Fibroblast of pulmonary artery (primary cell): ENCODE results near the gene NAMPT.
A peak's percentile ranks its signal among the peaks of the same experiment; 100 is the strongest.

Source experiments
- DNase-seq: peaks from one replicate; pipeline ENCODE4 v3.0.0-alpha.2; 2010; ENCODE audit warnings: low read depth
- H3K4me3 ChIP-seq: replicated peaks from 2 replicates; pipeline ENCODE4 v1.5.1; 2011; ENCODE audit warnings: low read depth, mild to moderate bottlenecking, control low read depth, low read length, moderate library complexity
- TF ChIP-seq, protein P1 (sequence below): IDR thresholded peaks from 2 replicates; pipeline ENCODE4 v1.5.1; 2011; ENCODE audit warnings: mild to moderate bottlenecking, control low read depth, low read length, inconsistent platforms; ENCODE audit errors: missing control alignments

Gene NAMPT

DNA sequence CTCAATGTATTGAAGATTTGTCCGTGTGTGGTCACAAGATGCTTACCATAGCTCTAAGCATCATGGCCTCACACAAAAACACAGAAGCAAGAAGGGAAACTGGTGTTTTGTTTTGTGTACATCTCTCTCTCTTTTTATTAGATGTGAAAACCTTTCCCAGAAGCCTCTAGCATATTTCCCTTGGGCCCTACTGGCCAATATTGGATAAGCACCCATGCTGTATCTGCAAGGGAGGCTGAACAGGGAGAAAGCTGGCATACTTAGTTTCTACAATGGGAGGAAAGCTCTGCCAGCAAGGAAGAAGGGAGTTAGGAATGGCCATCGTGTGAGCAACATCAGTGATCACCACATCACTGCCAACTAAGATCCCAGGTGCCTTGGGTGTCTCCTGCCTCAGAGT lies 9.6 kb upstream of the NAMPT start:
- H3K4me3 ChIP-seq = no peak overlapping the region
- DNase-seq = no peak
- TF ChIP-seq, protein P1, sequence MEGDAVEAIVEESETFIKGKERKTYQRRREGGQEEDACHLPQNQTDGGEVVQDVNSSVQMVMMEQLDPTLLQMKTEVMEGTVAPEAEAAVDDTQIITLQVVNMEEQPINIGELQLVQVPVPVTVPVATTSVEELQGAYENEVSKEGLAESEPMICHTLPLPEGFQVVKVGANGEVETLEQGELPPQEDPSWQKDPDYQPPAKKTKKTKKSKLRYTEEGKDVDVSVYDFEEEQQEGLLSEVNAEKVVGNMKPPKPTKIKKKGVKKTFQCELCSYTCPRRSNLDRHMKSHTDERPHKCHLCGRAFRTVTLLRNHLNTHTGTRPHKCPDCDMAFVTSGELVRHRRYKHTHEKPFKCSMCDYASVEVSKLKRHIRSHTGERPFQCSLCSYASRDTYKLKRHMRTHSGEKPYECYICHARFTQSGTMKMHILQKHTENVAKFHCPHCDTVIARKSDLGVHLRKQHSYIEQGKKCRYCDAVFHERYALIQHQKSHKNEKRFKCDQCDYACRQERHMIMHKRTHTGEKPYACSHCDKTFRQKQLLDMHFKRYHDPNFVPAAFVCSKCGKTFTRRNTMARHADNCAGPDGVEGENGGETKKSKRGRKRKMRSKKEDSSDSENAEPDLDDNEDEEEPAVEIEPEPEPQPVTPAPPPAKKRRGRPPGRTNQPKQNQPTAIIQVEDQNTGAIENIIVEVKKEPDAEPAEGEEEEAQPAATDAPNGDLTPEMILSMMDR = peak; percentile 27

DNA sequence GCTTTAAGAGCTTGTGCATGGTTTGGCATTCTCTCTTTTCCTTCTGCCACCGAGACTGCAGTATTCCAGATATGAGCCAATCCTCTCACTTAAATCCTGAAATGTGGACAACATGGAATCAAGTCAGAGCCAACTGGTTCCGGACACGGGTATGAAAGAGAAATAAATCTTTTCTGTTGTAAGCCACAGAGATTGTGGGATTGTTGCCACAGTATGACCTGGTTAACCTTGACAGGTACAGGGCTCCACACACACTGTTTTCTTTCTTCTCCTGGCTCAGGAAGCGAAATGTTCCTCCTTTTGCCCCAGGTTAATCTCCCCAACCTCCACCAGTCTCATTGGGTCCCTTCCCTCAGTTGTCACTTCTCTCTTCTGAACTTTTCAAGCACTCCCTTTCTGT lies 6.5 kb upstream of the NAMPT start:
- no peak for DNase-seq
- TF ChIP-seq, protein P1 = no peak
- H3K4me3 ChIP-seq = no peak overlapping the region

DNA sequence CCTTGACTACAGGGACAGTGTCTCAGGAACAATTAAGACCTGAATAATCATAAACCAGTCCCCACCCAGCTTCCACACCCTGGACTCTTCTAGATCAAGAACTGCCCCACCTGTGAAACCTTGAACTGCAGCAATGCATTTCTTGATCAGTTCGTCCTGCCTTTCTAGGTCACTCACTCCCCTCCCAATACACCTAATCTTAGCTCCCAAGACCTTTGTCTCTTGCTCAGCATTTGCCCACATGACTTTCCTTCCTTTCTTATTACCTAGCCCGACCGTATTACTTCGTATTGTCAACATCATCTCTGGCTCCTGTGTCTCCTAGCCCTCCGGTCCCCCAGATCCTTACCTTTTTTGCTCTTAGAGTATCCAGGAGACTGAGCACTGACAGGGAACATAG lies 5.5 kb upstream of the NAMPT start:
- H3K4me3 ChIP-seq = no peak overlapping the region
- no peak for DNase-seq
- TF ChIP-seq, protein P1 = no peak

DNA sequence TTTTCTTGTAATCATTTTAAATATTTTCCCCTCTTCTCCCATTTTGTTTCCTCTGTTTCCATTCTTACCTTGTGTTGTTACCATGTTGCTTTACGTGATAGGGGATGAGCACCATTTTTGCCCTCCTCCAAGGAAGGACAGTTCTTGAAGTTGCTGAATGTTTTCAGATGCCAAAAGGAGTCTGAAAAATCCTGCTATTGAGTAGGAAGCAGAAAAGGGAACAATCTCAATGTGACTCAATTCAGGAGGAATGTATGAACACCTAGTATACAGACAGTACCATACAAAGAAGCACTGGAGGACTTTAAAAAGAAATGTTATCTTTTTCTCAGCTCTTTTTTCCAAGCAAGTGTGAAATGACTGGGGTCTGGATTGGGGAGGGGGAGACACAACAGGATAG lies 5.1 kb upstream of the NAMPT start:
- TF ChIP-seq, protein P1 = no peak
- no peak overlapping the region for H3K4me3 ChIP-seq
- peak; percentile 54 for DNase-seq

DNA sequence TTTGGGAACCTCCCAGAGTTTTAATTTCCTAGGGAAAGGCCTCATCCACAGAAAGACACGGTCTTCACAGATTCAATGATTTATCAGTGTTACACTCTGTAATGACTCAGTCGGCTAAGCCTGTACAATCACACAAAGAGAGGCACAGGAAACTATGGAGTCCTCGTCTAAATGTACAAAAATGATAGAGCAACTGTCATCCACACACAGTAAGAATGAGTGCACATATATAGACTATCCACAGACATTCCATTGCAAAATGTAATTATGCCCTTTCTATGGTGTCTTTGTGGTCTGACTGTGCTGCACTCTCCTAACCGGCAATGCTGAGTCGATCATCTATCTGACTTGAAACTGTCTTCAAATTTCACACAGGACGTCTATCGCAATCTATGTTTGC lies 3.5 kb upstream of the NAMPT start:
- no peak for DNase-seq
- H3K4me3 ChIP-seq = no peak overlapping the region
- TF ChIP-seq, protein P1 = no peak

DNA sequence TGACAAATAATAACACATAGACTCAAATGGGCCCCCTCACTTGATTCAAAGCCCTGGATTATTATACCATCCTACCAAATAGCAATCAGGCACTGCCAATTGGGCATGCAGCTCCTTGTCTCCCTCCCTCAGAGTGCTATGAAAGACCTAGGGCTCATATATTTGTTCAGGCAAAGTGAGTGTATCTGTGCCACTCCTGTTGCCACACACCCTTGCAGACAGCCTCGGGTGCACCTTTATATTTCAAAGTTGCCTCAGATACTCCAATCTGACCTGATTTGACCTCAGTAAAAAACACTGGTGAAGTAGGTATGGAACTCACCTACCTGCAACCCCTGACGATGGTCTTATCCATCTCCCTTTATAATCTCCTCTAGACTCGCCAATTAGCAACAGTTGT lies 3.0 kb upstream of the NAMPT start:
- DNase-seq = no peak
- no peak overlapping the region for H3K4me3 ChIP-seq
- TF ChIP-seq, protein P1 = no peak

DNA sequence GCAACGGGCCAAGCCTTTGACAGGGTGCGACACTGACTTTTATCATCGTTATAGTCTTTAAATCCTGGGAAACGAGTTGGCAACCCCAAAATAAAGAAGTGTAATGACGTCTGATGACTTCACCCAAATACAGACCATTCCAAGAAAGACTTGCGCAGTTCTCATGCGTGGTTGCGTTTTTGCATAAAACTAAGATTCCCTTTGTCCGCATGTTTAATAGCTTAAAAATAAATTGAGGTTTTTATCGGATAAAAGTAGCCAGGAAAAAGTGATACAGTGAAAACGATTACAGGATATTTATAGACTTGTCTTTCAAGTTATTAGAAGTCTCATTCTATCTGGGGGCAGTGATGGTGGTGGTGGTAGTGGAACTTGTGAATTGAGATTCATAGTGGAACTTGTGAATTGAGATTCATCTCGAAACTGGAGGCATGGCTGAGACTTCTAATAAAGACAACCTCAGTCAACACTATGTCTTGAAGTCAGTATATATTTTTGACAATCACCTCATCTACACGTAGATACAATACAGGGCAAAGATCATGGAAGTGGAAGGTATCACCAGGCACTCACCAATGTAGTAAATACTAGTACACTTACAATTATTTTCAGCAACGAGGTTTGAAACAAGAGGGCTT lies 1.2 kb upstream of the NAMPT start:
- TF ChIP-seq, protein P1 = no peak
- DNase-seq = peak; percentile 89

More for the DNA sequence above, 1.2 kb upstream of the NAMPT start:
- peak overlapping the region; percentile 74 for H3K4me3 ChIP-seq
